Measurements from ENCODE around the gene CPEB1.
"Not testable (repeated sequence)": the region's sequence is repeated elsewhere in the genome, so short reads cannot be mapped to it uniquely, and the experiment has no call there.

Gene CPEB1

DNA sequence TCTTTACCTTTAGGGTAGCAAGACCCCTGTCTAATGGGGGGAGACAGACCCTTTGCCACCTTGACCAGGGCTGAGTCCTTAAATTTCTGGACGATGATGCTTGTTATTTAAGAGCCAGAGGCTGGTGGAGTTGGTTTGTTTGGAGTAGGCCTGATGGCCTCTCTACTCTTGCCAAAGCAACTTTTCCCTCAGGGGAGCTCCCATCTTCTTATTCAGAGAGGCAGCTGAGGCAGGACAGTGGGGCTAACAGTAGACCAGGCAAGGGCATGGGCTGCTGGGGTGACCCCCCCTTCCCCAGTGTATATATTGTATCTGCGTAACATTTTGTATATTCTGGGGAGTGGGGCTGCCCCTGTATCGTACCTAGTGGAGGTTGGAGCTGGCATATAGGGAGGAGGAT is 117.2 kb downstream of the CPEB1 start:
- TF ChIP-seq, protein P1, sequence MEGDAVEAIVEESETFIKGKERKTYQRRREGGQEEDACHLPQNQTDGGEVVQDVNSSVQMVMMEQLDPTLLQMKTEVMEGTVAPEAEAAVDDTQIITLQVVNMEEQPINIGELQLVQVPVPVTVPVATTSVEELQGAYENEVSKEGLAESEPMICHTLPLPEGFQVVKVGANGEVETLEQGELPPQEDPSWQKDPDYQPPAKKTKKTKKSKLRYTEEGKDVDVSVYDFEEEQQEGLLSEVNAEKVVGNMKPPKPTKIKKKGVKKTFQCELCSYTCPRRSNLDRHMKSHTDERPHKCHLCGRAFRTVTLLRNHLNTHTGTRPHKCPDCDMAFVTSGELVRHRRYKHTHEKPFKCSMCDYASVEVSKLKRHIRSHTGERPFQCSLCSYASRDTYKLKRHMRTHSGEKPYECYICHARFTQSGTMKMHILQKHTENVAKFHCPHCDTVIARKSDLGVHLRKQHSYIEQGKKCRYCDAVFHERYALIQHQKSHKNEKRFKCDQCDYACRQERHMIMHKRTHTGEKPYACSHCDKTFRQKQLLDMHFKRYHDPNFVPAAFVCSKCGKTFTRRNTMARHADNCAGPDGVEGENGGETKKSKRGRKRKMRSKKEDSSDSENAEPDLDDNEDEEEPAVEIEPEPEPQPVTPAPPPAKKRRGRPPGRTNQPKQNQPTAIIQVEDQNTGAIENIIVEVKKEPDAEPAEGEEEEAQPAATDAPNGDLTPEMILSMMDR (IDR thresholded peaks at IDR 0.05; ENCODE audit: insufficient read depth, low read length, missing control alignments) = no peak
- POLR2A ChIA-PET = interaction anchor here (1.4 to 2.3 kb wide), 2 partner anchors 11 to 220 kb away, joined by 7 to 22 read pairs; partner anchors contain the start of gene RPS17
- no peak for DNase-seq (ENCODE audit: low read depth, low spot score)
- CTCF ChIA-PET = interaction anchor here (1.2 to 6.6 kb wide), 9 partner anchors 11 to 470 kb away, joined by 3 to 106 read pairs (median 4); partner anchors contain the start of genes RAMAC and RPS17
- H3K4me3 ChIP-seq (ENCODE audit: low read depth, low read length) = no peak overlapping the region

DNA sequence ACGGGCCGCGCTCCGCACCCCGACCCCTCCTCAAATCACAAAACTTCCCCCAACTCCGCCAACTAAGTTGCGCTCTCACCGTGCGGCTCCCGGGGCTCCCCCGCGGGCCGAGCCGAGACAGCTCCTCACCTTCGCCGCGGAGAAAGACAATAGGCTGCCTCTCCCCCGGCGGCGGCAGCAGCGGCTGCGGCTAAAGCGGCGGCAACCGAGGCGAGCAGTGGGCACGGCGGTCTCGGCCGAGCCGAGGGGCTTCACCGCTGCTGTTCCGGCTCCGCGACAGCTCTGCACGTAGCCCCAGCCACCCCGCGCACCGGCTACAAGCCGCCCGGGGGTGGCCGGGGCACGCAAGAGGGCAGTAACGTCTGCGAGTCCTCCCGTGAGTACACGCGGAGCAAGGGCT is 133.6 kb downstream of the CPEB1 start:
- H3K4me3 ChIP-seq (ENCODE audit: low read depth, low read length); POLR2A ChIA-PET; DNase-seq (ENCODE audit: low read depth, low spot score); CTCF ChIA-PET: not testable (repeated sequence)

DNA sequence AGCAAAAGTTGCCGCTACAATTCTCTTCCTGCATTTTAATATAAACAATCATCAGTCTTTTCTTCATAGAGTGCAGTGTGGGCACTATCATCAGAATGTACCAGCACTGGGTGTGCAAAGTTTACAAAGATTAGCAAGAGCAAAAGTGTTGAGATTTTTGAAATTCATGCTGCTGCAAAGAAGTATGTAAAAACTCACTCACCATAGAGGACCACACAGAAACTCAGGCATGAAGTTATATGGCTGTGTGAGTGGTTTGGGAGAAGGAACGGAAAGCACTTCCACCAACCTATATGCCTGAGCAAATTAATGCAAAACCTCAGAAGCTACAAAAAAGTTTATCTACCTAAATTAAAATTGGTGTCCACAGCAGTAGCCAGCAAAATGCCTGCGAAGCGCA is 139.5 kb downstream of the CPEB1 start:
- CTCF ChIA-PET; H3K4me3 ChIP-seq (ENCODE audit: low read depth, low read length); DNase-seq (ENCODE audit: low read depth, low spot score); POLR2A ChIA-PET: not testable (repeated sequence)

DNA sequence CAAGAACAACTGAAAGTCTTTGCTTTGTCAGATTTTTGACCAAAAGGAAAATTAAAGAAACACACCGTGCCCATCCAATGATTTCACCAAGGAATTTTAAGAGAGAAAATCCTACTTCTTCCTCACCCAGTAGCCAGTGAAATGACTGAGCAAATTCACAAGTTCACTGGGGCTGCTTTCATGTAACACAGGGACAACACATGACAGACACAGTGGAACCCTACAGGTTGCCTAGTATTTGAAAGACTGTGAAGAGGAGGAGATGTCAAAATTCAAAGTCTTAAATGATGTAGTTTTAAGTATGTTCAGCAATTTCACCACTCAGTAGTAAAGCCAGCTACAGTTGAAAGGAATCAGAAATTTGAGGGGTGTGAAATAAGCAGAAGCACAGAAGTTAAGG is 140.1 kb downstream of the CPEB1 start:
- H3K4me3 ChIP-seq (ENCODE audit: low read depth, low read length); POLR2A ChIA-PET; CTCF ChIA-PET; DNase-seq (ENCODE audit: low read depth, low spot score): not testable (repeated sequence)

DNA sequence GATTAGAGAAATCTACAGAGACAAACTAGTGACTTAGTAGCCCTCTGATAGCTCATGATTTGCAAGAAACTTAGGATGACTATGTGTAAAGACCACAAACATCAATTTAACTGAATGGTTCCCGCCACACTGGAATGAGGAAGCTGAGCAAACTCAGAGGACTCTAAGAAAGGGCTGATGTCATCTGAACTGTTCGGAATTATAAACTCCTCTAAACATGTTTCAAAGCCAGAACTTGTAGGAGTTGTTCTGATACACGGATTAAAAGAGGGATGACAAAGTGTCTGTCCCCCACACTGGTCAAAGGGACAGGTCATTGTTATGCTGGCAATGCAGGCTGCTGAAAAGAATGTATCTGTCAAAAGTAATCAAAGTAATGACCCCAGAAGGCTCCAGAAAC is 141.3 kb downstream of the CPEB1 start:
- POLR2A ChIA-PET; DNase-seq (ENCODE audit: low read depth, low spot score); CTCF ChIA-PET; H3K4me3 ChIP-seq (ENCODE audit: low read depth, low read length): not testable (repeated sequence)

DNA sequence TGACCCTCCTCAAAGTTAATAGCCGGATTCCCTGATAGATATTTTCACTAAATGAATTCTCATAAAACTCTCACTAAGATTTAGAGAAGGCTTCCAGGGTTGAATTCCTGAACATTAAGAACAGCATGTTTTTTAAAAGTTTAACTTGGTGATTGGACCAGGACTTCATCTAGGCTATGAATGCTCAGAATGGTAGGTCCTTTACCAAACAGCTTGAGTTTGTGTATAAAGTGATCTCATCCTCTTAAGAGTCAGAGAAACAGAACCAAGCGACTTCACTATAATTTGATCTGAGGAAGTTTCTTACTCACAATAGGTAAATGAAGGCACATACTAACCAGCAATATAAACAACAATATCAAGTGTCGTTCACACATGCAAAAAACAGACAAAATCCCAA is 143.1 kb downstream of the CPEB1 start:
- H3K4me3 ChIP-seq (ENCODE audit: low read depth, low read length); DNase-seq (ENCODE audit: low read depth, low spot score); CTCF ChIA-PET; POLR2A ChIA-PET: not testable (repeated sequence)

DNA sequence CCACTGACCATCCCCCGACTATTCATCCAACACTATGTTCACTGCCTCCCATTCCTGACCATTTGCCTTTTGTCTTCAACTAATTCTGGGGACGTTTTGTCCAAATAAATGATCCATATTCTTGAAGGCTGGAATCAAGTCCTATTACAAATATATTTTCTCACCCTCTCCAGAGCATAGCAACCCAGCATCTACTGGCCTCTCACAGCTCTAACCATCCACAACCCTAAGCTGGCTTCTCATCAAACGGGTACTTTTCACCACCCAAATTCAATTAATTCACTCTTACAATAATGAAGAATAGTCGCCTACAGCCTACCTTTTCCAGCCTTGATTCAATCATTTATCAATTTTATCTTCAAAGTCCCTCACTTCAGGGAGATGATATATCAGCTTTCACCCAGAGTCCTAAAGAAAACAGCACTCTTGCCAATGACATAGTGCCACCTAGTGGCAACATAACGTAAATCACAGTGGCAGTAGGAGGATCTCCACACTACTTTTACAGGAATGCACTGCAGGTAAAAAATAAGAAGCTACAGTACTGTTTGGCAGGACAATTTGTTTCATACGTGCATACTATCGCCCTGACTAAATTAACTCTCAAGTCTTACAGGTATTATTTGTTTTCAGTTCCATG is 144.3 kb downstream of the CPEB1 start:
- CTCF ChIA-PET; POLR2A ChIA-PET; DNase-seq (ENCODE audit: low read depth, low spot score); H3K4me3 ChIP-seq (ENCODE audit: low read depth, low read length): not testable (repeated sequence)

DNA sequence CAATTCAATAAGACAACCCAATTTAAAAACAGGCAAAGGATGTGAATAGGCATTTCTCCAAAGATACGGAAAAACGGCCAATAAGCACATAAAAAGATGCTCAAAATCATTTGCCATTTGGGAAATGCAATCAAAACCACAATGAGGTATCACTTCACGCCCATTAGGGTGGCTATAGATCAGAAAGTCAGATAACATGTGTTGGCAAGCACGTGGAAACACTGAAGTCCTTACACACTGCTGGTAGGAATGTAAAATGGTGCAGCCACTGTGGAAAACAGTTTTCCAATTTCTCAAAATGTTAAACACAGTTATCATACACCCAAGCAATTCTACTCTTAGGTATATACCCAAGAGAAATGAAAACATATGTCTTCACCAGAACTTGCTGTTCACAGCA is 146.4 kb downstream of the CPEB1 start:
- CTCF ChIA-PET; H3K4me3 ChIP-seq (ENCODE audit: low read depth, low read length); DNase-seq (ENCODE audit: low read depth, low spot score); POLR2A ChIA-PET: not testable (repeated sequence)

DNA sequence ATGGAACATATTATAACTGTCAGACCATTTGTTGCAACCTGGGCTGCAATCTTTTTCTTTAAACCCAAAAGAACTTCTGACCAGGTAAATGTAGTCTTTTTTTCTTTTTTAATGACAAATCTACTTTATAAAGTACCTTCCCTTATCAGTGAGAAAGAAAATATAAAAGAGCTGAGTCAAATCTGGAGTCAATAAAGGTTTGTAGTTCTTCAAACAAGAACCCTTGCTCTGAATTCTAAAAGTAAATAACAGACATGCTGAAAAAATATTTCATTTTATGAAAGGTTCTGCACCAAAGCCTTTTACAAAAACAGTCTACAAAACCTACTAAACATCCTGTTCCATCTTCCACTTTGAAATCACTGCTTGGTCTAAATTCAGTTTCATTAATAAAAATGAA is 149.2 kb downstream of the CPEB1 start:
- CTCF ChIA-PET; POLR2A ChIA-PET; H3K4me3 ChIP-seq (ENCODE audit: low read depth, low read length); DNase-seq (ENCODE audit: low read depth, low spot score): not testable (repeated sequence)
